ENCODE measurements around the gene CARMIL1.

The CARMIL1 gene

DNA sequence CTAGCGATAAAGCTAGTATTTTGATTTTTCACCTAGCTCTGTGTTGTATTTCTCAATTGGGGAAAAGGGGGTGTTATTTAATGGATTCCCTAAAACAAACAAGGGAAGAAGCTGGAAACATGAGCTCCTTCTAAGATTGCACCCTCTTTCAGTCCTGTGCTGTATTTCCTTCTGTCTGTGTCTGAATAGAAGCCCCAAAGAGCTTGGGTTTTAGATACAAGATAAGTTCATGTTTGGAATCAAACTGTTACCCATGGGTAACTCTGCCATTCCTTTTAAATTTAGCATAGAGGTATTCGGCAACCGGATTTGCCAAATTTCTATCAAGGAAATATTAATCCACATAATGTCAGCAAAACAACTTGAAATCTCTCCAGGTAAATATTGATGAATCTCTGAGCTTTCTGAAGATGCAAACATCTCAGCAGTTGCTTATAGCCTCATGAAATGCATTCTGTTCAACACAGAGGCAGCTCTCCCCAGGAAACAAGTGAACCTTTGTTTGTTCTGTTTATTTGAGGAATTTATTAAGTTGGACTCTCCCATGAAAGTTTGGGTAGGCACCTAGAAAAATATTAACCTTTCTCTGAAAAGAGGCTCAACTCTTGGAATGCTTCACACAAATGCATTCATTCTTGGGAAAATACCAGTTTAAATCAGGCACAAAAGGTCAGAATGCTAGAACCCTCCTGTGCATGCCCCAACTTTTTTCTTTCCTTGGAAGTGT lies 362.9 kb downstream of the CARMIL1 start:
- no peak for DNase-seq

DNA sequence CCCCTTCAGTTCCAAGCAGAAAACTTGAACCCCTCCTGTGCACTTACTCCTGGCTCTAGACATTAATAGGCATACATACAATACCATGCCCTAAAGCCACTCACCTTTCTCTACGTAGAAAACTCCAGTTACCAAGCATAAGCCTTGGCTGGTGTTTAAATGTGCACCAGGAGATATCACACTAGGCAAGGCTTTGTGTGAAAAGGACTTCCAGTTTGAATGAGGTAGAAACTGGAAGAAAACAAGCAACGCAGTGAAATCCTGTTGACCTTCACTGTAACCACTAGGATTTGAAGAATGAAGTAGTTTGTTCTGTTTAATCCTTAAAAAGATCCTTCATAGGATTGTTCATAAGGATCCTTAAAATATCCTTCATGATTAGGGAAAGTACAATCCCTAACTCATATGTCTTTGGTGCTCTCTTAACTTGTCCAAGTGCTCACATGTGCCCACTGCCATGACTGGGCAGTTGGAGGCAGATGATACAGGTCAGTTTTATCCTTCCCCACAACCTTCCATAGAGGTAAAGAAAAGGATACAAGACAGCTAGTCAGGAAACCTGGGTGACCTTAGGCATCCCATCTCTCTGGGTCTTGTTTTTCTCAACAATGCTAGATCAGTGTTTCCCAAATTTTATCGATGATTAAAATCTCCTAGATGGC lies 363.6 kb downstream of the CARMIL1 start:
- DNase-seq: no peak

DNA sequence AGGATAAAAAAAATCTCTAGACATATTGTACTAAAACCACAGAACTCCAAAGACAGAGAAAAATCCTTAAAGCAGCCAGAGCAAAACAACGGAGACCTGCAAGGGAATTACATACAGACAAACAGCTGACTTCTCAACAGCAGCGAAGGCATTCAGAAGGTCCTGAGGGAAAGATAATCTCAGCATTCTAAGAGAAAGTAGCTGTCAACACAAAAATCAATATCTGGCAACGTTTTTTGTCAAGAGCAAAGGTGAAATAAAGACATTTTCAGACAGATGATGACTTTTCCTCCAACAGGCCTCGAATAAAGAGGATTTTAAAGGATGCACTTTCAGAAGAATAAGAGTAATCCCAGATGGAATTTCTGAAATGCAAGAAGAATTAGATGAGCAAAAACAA lies 366.7 kb downstream of the CARMIL1 start:
- no peak for DNase-seq

DNA sequence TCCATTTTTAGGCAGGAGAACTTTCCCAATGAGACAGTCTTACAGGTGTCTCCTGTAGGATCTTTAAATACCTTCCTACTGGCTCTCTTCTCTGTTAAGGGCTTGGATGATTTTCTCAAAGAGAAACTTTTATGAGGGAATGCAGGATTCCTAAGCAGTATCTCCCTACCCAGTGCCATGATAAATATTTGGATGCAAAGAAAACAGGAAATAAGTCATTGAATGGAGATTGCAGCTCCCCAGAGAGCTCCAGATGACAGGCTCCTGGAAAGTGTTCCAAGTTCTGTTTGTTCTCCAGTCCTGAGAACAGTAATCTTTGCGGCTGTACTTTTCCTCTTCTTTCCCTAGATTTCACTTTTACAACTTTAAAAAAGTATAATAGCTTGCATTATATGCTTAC lies 370.4 kb downstream of the CARMIL1 start:
- no peak for DNase-seq

DNA sequence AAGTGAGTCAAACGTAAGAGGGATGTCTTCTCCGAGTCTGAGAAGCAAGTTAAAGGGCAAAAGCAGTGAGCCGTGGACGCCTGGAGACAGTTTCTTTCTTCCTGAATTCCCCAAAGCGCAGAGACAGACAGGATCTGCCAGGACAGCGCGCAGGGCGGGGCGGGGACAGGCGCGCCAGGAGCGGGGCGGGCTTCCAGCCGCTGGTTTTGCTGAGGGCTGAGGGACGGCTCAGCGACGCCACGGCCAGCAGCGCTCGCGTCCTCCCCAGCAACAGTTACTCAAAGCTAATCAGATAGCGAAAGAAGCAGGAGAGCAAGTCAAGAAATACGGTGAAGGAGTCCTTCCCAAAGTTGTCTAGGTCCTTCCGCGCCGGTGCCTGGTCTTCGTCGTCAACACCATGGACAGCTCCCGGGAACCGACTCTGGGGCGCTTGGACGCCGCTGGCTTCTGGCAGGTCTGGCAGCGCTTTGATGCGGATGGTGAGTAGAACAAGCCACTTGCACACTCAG lies 372.9 kb downstream of the CARMIL1 start, which contains the start of gene SCGN:
Gene SCGN (plus strand): TSS at position 209 of the 509 bp plus-strand sequence. CDS start 189 bp downstream, at position 398.
- peak in 4 of 56 donors; percentile 2 to 16 (median 10) for DNase-seq

DNA sequence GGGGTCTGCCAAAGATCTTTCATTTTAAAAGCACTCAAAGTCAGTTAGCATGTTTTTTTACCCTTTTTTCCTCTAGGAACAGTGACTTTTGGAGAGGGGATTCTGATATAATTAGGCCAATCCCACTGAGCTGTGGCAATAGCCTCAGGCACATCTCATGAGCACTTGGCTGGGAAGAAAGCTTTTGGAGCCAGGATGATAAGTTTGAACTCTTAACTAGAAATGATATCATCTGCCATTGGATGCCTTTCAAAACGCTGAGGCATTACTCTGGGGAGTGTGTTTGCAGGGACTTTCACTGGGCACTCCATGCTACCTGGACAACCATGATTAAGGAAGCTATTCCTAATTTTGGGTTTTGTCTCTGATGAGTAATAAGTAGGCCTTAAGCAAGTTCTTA lies 376.5 kb downstream of the CARMIL1 start:
- DNase-seq: no peak

DNA sequence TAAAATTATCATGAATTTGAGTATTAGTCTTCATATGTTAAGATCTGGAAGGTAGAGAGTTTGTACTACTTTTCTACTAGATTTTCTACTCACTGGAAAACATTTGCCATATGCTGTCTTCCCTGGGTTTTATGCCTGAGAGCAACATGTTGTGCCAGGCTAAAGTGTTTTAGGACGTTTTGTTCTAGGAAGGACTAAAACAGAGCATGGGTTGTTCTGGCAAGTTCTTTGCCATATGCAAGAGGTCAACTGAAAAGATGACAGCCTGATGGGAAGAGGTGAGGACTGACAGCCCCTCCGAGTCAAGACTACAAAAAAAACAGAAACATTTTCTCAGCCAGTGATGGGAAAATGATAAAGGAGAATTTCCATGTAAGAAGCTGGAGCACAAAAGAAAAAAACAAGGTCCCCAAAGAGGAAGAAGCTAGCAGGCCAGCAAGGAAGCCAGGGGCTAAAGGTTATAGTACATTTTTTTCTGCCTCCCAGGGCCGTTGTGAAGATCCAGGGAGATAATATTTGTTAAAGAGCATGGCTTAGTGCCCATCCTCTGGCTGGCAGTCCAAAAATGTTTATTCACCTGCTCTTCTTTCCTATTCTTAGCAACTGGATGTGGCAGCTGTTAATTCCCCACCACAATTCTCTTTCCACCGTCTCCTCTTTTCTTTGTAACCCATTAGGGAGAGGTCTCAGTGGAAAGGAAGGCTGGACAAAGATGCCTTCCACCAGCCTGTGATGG lies 380.6 kb downstream of the CARMIL1 start:
- DNase-seq: no peak

DNA sequence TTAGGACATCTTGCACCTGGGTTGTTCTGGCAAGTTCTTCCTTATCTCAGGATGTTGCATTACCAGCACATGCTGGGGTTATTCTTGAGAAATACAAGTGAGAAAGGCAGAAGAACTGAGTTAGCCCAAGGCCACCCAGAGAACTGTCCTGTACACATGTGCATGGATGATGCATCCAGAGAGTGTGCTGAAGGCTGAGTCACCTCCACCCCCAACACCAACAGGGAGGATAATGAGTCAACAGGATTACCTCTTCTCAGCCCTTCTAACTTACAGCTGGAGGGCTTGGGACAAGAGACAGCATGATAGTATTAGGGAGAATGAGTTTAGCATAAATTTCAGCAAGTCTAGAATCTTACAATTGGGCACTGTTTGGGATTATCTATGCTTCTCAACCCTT lies 381.3 kb downstream of the CARMIL1 start:
- DNase-seq: no peak

DNA sequence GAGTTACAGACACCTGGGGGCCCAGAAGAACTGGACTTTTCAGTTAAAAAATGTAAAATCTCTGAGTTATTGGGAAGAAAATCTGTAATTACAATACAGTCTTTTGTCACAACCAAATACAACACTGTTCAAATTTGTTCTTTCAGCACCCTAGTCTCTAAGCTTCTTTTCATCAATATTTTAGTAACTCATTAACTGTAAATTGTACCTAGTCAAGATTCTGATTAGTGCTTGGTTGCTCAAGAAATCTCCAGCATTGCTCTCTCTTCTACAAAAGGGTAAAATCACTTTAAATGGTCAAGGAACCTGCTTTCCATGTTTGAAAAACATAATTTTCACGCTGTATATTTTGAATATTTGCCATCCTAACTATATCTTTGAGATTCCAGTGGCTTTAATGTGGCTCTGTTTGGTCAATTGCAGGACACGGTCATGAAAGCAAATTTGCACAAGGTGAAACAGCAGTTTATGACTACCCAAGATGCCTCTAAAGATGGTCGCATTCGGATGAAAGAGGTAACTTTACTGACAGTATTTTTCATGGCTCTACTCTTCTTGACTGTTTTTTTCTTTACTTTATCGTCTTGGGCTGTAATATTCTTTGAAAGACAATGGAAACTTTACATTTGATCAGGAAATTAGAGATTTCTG lies 382.1 kb downstream of the CARMIL1 start:
- no peak for DNase-seq

DNA sequence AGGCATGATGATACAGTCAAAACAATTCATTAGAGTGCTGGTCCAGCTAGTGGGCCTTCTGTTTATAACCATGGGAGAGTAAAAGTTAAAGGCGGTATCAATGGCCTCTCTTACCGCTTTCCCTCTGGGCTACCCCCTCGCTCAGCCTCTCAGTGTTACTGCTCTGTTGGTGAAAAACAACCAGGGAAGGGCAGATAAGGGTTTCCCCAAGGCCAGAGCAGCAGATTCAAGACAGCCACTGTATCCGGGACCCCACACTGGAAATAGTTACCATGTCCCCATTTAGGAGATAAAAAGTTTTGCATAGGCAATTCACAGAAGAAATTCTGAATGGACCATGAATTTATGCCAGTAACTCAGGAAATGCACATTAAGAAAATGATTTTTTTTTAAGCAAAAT lies 386.3 kb downstream of the CARMIL1 start:
- no peak for DNase-seq

DNA sequence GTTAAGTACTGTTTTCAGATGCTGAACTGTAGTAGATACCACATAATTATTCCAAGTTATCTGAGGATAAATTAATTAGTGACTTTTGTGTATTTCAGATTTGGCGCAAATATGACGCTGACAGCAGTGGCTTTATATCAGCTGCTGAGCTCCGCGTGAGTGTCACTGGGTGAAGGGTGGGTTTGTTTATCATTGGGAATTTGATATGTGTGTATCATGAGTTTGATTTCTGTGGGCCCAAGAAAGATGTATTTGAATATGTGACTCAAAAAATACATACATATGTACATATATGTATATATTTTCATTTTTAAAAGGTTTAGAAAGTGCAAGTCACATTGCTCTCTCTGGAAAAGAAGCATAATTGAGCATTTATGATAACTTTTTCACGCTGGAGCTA lies 390.2 kb downstream of the CARMIL1 start:
- no peak for DNase-seq

Data from nucleus accumbens (tissue), 56 donors.